GM21367 (cell line): ENCODE results near the gene MIF.
"Not testable (repeated sequence)": the region's sequence is repeated elsewhere in the genome, so short reads cannot be mapped to it uniquely, and the experiment has no call there.

Experiments used
- ATAC-seq: cut with Tn5 transposase; IDR thresholded peaks from one replicate; pipeline ENCODE4 v1.9.1; 2021; ENCODE audit not compliant: unreplicated experiment

Gene MIF

GRCh38 chr22:23938328-23939016, 44.3 kb downstream of the MIF start:
- ATAC-seq = no peak

GRCh38 chr22:23939017-23939357, 44.8 kb downstream of the MIF start:
- ATAC-seq = no peak

GRCh38 chr22:23940166-23940565, 46.0 kb downstream of the MIF start:
- not testable (repeated sequence) for ATAC-seq
